ENCODE measurements around the gene WDFY2.
A peak's percentile ranks its signal among the peaks of the same experiment; 100 is the strongest.

WDFY2 gene

DNA sequence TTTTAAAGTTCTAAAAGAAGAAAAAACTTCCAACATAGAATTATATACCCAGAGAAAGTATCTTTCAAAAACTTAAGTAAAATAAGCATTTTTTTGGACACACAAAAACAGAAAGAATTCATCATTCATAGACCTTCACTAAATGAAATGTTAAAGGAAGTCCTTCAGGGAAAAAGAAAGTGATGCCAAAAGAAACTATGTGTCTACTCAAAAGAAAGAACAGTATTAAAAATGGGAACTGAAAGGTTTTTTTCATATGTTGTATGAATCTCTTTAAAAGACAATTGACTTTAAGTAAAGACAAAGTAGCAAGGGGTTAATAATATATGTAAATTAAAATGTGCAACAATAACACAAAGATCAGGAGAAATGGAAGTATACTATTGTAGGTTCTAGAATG, 123.2 kb downstream of the WDFY2 start:
- DNase-seq (ENCODE audit: low read depth) = no peak

DNA sequence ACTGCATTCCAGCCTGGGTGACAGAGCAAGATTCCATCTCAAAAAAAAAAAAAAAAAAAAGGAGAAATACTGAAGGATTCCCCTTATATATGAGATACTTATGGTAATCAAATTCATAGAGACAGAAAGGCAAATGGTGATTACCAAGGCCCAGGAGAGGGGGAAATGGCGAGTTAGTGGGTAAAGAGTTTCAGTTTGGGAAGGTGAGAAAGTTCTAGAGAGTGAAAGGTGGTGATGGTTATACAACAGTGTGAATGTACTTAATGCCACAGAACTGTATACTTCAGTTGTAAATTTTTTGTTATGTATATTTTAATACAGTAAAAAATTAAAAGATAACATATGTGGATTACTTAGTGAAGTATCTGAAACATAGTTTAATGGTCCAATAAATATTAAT, 129.5 kb downstream of the WDFY2 start:
- DNase-seq (ENCODE audit: low read depth) = no peak

DNA sequence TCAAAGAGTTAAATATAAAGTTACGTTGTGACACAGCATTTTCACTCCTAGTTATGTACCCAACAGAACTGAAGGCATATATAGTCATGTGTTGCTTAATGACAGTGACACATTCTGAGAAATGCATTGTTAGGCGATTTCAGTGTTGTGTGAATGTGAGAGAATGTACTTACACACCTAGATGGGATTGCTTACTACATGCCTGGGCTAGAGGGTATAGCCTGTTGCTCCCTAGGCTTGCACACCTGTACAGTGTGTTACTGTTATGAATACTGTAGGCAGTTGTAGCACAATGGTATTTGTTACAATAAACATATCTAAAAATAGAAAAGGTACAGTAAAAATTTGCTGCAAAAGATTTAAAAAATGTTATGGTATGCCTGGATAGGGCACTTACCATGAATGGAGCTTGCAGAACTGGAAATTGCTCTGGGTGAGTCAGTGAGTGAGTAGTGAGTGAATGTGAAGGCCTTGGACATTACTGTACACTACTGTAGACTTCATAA, 130.5 kb downstream of the WDFY2 start:
- no peak for DNase-seq (ENCODE audit: low read depth)

DNA sequence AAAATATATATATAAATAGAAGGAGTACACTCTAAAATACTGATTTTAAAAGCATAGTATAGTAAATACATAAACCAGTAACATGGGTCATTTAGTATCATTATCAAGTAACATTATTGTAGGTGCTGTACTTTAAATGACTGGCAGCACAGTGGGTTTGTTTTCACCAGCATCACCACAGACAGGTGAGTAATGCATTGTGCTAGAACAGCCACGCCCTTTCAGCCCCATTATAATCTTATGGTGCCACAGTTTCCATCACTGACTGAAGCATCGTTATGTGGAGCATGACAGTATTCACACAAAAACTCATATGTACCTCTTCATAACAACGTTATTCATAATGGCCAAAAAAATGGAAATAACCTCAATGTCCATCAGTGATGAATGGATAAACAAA, 131.4 kb downstream of the WDFY2 start:
- no peak for DNase-seq (ENCODE audit: low read depth)

DNA sequence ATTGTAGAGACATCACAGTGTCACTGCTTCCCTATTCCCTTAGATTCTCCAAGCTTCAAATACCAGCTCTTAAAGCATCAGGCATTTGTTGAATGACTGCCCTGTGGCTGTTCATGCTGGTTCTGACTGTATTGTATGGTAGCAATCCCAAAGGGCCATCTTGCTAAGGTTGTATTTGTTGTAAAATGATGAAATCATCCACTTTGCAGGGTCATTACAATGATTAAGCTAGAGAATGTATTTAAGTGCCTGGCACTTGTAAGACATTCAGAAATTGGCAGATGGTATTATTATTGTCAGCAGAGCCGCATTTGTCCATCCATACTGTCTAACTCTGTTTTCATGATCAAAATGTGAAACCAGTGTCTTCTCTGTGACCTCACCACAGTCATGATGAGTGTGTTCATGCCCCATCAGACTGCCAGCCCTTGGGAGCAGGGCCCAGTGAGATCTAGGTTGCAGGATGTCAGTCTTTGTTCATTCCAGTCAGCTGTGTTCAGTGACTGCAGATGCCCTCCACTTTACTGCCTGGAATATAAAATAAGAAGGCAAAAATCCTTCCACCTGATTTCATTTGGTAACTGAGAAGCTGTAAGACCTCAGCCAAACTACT, 133.6 kb downstream of the WDFY2 start:
- DNase-seq (ENCODE audit: low read depth) = no peak

DNA sequence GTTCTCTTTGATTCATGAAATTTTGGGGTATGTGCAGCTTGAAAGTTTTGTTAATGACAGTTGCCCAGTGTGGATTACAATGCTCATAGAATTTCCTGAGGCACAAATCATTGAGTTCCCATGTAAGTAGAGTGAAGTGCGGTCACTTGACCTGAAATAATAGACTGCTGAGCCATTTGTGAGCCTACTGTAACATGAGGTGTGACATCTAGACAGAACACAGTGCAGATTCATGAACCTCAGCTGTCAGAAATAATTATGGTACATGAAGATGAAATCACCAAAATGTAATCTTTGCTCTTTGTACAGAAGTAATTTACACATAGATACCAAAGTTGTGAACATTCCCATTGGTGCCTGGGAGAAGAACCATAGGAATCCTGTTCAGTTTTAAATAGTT, 135.1 kb downstream of the WDFY2 start:
- DNase-seq (ENCODE audit: low read depth) = no peak

DNA sequence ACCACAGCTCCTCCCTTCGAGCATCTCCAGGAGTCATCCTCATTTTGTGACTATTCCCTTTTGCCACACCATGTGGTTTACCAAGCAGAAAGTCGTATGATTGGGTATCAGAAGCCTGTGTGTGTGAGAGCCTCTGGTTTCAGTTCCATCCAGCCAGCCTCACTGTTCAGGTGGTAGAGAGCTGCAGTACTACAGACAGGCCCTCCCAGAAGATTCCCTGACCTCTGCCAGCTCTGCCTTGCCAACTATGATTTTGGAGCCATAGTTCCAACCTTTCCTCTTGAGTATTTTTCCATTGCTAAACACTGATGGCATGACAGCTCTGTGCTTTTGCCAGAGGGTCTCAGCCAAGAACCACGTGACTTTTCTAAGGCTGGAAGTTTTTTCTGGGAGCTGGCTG, 137.2 kb downstream of the WDFY2 start:
- DNase-seq (ENCODE audit: low read depth) = no peak

DNA sequence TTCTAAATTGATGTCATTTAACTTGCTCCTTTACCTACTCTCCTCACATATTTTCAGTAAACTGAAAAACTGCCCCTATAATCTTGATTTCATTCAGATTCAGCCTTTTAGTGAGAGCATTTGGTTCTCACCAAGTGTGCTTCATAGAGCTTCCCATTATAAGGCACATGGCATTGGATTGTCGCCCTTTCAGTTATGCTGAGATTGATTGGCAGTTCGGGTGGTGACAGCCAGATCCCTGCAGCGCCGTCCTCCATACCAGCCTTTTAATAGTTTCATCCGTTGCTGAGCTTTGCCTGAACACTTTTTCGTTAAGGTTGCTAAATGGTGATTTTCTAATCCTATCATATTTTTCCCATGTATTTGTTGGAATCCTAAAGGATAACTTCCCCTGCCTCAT, 139.3 kb downstream of the WDFY2 start:
- no peak for DNase-seq (ENCODE audit: low read depth)

DNA sequence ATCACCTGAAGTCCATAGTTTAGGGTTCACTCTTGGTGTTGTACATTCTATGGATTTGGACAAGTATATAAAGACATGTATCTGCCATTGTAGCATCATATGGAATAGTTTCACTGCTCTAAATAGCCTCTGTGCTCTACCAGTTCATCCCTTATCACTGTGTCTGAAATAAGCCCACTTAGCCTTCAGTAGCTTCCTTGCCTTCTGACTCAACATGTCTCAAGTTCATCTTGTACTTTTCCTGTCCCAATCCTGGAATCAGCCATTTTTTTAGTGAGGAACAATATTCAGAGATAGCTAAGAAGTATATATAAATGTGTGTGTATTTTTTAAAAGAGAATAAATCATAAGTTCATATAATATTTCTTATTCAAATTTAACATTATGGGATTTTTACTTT, 140.5 kb downstream of the WDFY2 start:
- no peak for DNase-seq (ENCODE audit: low read depth)

DNA sequence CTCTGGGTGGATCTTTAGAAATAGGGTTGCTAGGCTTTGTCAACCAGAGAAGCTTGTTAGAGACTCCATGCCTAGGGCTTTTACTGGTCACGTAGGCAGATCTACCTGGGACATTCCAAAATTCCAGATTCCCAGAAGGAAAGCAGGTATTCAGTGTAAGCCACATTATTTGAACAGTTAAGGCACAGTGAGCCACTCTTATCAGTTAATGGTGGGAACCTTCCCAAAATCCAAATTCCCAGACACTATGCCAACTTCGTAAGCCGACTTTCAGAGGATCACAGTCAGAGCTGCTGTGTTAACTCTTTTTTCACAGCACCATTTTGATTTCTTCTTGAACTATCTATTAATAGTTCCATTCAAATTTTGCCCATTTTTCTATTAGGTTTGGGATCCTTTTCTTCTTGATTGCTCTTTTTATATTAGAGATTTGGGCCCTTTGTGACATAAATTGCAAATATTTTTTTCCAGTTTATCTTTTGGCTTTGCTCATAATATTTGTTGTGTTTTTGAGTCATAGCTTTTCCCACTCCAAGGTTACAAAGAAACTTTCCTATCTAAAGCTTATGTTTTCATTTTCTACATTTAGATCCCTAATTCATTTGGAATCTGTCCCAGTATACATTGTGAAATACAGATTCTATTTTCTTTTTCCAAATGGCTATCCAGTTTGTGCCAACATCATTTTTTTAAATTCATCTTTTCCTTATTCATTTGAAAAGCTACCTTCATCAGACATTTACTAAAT, 142.4 kb downstream of the WDFY2 start:
- DNase-seq (ENCODE audit: low read depth) = no peak

DNA sequence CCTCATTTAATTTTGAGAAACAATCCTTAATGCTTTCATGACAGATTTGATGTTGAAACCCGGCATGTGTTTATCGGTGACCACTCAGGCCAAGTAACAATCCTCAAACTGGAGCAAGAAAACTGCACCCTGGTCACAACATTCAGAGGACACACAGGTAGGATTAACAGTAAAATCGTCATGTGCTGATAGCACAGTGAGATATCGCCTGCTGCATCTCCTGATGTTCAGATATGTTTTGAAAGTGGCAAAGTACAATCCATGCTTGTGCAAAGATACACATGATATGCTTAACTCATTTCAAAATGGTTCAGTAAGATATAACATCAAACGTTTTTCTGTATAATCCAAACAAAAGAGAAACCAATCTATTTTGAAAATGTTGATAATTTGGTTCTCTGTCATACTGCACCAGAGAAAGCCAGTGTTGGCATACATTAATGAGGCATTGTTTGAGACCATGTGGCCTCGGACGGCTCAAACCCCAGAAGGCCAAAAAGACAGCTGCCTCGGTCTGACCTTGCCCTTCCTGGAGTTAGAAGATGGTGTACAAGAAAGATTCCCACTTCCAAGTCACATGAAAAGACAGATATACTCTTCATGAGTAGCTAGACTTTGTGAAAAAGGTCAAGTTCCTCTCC, 143.5 kb downstream of the WDFY2 start:
- no peak for DNase-seq (ENCODE audit: low read depth)

DNA sequence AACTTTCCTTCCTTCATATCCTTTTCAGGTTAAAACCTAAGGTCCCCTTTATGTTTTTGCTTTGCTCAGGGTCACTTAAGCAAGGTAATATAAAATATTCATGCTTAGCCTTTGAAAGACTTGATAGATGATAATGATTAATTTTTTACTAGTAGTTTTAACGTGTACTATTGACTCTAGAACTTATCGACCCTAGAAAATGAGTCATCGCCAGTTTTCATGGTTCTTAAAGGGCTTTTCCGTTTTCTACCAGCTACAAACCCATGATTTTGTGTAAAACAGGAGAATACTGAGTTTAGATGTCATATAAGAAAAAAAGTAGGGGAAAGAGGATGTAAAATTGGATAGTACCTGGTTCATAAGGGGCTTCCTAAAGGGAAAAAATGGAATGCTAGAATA, 144.0 kb downstream of the WDFY2 start:
- no peak for DNase-seq (ENCODE audit: low read depth)

DNA sequence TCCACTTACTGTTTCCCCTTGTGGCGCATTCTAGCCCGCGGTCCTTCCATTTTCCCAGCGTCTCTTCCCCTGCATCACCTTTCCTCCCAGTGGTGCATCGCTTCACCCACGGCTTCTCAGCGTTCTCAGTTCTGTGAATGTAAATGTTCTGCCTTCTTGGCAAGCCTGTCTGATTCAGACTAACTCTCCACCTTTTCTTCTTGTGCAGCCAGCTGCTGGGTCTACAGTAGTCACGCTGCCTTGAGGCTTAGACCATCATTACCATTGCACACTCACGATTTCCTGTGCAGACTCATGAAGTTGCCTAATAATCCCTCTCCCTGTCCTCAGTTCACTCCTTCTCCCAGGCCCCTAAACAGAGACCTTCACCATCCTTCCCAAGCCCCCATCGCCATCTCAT, 144.7 kb downstream of the WDFY2 start:
- DNase-seq (ENCODE audit: low read depth) = no peak

DNA sequence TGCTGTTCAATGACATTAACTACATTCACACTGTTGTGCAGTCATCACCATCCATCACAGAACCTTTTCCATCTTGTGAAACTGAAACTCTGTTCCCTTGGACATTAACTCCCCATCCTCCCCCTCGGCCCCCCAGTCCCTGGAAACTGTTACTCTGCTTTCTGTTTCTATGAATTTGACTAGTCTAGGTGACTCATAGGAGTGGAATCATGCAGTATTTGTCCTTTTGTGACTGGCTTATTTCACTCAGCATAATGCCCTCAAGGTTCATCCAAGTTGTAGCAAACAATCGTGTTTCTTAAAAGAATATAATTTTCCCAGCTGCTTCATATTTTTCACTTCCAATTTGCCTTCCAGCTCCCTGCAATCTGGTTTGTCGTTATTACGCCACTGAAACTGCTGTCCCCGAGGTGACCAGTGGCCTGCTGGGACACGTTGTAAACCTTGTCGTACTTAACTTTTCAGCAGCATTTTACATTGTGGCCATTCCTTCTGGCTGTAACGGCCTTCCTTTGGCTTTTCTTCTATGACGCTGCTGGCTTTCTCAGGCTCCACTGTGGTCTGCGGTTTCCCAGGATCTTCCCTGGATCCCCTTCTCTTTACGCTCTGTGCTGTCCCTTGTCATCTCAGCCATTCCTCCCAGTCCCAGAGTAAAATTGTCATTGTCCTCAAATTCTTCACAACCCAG, 145.7 kb downstream of the WDFY2 start:
- peak; percentile 12 for DNase-seq (ENCODE audit: low read depth)

DNA sequence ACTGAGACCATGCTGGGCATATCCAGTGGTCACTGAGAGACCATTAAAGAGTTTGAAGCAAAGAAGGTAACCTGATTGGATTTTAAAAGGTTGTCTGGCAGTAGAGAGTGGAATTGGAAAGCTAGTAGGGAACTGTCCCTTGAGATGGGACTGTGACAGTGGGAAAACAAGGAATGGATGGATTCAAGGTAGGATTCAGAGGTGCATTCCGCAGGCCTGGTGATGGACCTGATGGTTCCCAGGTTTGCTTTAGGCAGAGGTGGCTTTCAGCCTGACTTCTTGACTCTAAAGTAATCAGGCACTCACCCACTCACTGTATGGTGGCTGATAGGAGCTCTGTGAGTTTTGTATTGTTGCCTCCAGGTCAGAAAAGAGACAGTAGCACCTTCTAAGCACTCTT, 146.7 kb downstream of the WDFY2 start:
- DNase-seq (ENCODE audit: low read depth) = no peak

DNA sequence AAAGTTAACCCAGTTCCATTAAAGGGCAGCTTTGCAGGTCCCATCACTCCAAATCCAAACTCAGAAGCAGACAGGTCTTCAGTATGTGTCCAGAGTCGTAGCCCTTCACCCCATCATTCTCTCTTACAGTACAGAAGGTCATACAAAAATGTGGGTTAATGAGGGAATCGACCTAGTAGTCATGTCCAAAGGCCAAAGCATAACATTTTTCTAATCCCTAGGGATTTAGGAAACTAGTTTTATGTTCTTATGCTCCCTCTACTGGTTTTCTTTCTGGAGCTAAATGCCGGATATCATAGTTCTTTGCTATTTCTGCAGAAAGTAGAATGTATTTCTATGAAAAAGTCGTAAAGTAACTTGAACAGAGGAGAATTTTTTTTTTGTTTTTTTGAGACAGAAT, 147.5 kb downstream of the WDFY2 start:
- DNase-seq (ENCODE audit: low read depth) = no peak

DNA sequence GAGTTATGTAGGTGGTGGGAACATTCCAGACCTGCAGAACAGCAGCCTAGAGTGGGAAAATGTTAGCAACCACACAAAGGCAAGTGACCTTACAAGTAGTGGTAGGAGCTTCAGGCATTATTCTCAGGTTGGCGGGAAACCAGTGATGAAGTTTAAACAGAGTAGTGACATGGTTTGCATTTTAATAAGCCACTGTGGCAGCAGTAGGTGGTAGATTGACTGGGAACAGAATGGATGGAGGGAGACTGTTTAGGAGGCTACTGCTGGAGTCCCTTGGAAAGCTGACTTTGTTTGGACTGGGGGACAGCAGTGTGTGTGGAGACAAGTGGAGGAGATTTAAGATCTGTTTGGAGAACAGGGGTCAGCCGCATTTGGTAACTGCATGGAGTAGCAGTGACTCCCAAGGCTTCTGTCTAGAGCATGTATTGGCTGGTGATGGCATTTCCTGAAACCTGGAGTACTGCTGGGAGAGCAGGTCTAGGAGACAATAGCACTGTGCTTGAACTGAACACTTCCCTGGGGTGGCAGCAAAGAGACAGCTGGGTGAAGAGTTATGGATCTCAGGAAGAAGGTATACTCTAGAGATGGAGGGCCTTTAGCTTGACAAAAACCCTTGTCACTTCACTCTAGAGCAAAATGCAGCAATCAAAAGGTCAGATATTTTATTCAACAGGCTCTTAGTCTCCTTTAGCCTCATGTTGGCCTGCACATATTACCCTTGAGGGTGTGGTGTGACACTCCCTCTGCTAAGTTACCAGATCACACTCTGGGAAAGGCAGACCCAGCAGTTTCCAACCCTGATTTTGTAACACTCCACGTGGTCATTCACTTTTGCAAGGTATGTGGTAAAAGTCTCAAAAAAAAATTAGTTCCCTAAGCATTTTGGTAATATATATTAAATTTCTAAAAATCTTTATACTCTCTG, 149.4 kb downstream of the WDFY2 start:
- no peak for DNase-seq (ENCODE audit: low read depth)

DNA sequence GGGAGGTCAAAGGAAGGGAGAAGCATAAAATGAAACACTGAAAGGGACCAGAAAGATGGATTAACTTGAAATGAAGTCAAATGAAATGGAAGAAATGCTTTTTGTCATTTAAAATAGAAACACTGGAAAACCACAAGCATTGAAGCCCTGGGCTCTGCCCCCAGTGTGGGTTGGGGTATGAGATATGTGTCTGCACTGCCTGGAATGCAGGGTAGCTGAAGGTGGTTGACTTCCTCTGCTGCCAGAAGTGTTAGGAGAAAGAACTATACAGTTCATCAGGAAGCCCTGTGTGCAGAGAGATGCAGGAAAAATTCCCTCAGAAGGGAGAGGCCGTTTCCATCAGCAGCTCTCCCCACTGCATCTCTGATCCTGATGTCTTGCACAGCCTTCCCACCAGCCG, 150.5 kb downstream of the WDFY2 start:
- no peak for DNase-seq (ENCODE audit: low read depth)

DNA sequence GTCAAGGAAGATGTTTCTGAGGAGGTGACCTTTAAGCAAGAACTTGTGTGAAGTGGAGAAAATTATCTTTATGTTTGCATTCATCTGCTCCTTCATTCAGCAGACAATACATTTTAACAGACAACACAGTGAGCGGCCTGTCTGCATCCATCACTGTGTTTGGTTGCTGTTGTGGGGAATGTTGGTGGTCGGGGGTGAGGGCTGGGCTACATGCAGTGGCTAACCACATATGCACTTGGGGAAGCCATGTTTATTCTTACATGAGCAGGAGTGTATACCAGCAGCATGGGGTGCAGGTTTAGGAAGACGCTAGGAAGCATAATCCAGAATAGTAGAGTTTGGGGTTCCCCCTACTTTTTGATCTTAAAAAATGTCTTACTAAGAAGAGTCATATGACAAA, 153.3 kb downstream of the WDFY2 start:
- no peak for DNase-seq (ENCODE audit: low read depth)

DNA sequence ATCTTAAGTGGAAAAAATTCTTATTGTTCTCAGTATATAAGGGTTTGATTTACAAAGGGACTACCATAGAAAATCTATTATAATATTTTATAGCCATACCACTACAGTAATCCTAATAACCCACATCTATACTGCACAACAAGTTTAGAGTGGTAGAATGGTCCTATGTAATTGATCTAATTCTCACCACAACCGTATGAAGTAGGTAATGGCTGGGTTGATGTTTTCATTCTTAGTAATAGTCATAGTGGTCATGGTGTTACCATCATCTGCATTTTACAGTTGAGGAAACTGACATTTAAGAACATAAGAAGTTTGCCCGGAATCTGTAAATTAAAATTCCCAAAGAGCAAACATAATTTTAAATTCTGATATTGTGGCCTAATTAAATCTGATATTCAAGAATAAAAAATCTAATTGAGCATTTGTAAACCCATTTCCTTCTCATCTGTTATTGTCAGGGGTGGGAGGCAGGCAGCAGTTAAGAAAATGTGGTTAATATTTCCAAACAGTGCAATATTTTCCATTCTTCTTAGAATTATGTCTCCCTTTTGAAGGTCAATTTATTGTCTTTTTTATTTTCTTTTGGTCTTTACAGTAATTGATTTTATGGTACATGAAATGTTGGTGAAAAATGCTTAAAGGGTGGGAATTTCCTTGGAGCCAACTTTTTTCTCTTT, 154.1 kb downstream of the WDFY2 start:
- no peak for DNase-seq (ENCODE audit: low read depth)
